GM20431 (cell line): ENCODE data around the gene PTPRF.

Experiments used
- in situ Hi-C: fragments of 300-500 bp; cut with MseI, MboI; formaldehyde crosslinking; loops from one replicate; pipeline ENCODE4 v1.15.0; 2020; ENCODE audit warnings: low sequenced_read_pairs; ENCODE audit not compliant: unreplicated experiment

PTPRF gene

GRCh38 chr1:43512133-43512532 lies 18.6 kb upstream of the PTPRF start:
- in situ Hi-C loops: no loop called here

- in situ Hi-C loops: no loop called here
These were observed 18.0 kb upstream of the PTPRF start for GRCh38 chr1:43512681-43513080.

GRCh38 chr1:43513471-43514173 lies 17.1 kb upstream of the PTPRF start:
- in situ Hi-C loops: no loop called here

- in situ Hi-C loops: no loop called here
These were observed 11.6 kb upstream of the PTPRF start for GRCh38 chr1:43518935-43519686.

GRCh38 chr1:43520100-43520778 lies 10.4 kb upstream of the PTPRF start:
- in situ Hi-C loops: loop anchor here (10.0 kb wide), 1 partner anchor 415 kb away; the partner anchor contains the start of gene ARTN

- in situ Hi-C loops: loop anchor here (10.0 kb wide), 1 partner anchor 414 kb away; the partner anchor contains the start of gene ARTN
These were observed 9.6 kb upstream of the PTPRF start for GRCh38 chr1:43521078-43521477.

- in situ Hi-C loops: loop anchor here (10.0 kb wide), 1 partner anchor 413 kb away; the partner anchor contains the start of gene ARTN
These were observed 8.9 kb upstream of the PTPRF start for GRCh38 chr1:43521756-43522155.

GRCh38 chr1:43522431-43522775 lies 8.3 kb upstream of the PTPRF start:
- in situ Hi-C loops: loop anchor here (10.0 kb wide), 1 partner anchor 412 kb away; the partner anchor contains the start of gene ARTN

GRCh38 chr1:43522776-43523480 lies 7.8 kb upstream of the PTPRF start:
- in situ Hi-C loops: loop anchor here (10.0 kb wide), 1 partner anchor 412 kb away; the partner anchor contains the start of gene ARTN

GRCh38 chr1:43524804-43525203 lies 5.9 kb upstream of the PTPRF start:
- in situ Hi-C loops: loop anchor here (10.0 kb wide), 1 partner anchor 410 kb away; the partner anchor contains the start of gene ARTN

GRCh38 chr1:43526002-43526401 lies 4.7 kb upstream of the PTPRF start:
- in situ Hi-C loops: loop anchor here (10.0 kb wide), 1 partner anchor 409 kb away; the partner anchor contains the start of gene ARTN

- in situ Hi-C loops: loop anchor here (10.0 kb wide), 1 partner anchor 408 kb away; the partner anchor contains the start of gene ARTN
These were observed 3.4 kb upstream of the PTPRF start for GRCh38 chr1:43527111-43527878.

- in situ Hi-C loops: loop anchor here (10.0 kb wide), 1 partner anchor 406 kb away; the partner anchor contains the start of gene ARTN
These were observed 1.4 kb upstream of the PTPRF start for GRCh38 chr1:43529206-43529731.

- in situ Hi-C loops: no loop called here
These were observed 623 bp downstream of the PTPRF start for GRCh38 chr1:43531107-43531905.

GRCh38 chr1:43531906-43532584 lies 1.4 kb downstream of the PTPRF start:
- in situ Hi-C loops: no loop called here

GRCh38 chr1:43532716-43533115 lies 2.0 kb downstream of the PTPRF start:
- in situ Hi-C loops: no loop called here

GRCh38 chr1:43533584-43533983 lies 2.9 kb downstream of the PTPRF start:
- in situ Hi-C loops: no loop called here
